ENCODE data around the gene SHROOM3.
A peak's percentile ranks its signal among the peaks of the same experiment; 100 is the strongest.

SHROOM3 gene

DNA sequence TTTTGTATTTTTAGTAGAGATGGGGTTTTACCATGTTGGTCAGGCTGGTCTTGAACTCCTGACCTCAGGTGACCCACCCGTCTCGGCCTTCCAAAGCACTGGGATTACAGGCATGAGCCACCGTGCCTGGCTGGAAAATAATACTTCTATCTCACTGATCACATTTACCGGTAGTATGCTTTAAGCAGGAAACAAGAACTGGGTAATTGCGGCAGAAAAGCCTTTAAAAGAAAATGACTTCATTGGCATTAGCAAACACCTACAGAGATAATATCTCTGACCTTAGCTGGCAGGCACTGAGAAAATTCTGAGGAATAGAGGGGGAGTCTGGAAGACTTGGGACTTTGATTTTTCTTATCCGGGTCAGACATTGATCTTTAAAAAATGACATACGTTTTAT, 78.5 kb downstream of the SHROOM3 start:
- no peak for DNase-seq (ENCODE audit: low spot score)
- TF ChIP-seq, protein P1, sequence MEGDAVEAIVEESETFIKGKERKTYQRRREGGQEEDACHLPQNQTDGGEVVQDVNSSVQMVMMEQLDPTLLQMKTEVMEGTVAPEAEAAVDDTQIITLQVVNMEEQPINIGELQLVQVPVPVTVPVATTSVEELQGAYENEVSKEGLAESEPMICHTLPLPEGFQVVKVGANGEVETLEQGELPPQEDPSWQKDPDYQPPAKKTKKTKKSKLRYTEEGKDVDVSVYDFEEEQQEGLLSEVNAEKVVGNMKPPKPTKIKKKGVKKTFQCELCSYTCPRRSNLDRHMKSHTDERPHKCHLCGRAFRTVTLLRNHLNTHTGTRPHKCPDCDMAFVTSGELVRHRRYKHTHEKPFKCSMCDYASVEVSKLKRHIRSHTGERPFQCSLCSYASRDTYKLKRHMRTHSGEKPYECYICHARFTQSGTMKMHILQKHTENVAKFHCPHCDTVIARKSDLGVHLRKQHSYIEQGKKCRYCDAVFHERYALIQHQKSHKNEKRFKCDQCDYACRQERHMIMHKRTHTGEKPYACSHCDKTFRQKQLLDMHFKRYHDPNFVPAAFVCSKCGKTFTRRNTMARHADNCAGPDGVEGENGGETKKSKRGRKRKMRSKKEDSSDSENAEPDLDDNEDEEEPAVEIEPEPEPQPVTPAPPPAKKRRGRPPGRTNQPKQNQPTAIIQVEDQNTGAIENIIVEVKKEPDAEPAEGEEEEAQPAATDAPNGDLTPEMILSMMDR (IDR thresholded peaks at IDR 0.05; ENCODE audit: extremely low read depth, missing control alignments) = no peak

DNA sequence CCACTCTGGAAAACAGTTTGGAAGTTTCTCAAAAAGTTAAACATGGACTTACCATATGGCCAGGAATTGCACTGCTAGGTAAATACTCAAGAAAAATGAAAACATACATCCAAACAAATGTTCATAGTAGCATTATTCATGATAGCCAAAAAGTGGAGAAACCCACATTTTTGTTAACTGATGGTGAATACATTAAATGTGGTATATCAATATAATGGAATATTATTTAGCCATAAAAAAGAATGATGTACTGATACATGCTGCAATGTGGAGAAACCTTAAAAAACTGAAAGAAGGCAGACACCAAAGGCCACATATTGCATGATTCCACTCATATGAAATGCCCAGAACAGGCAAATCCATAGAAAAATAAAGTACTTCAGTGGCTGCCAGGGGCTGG, 79.1 kb downstream of the SHROOM3 start:
- no peak for DNase-seq (ENCODE audit: low spot score)

DNA sequence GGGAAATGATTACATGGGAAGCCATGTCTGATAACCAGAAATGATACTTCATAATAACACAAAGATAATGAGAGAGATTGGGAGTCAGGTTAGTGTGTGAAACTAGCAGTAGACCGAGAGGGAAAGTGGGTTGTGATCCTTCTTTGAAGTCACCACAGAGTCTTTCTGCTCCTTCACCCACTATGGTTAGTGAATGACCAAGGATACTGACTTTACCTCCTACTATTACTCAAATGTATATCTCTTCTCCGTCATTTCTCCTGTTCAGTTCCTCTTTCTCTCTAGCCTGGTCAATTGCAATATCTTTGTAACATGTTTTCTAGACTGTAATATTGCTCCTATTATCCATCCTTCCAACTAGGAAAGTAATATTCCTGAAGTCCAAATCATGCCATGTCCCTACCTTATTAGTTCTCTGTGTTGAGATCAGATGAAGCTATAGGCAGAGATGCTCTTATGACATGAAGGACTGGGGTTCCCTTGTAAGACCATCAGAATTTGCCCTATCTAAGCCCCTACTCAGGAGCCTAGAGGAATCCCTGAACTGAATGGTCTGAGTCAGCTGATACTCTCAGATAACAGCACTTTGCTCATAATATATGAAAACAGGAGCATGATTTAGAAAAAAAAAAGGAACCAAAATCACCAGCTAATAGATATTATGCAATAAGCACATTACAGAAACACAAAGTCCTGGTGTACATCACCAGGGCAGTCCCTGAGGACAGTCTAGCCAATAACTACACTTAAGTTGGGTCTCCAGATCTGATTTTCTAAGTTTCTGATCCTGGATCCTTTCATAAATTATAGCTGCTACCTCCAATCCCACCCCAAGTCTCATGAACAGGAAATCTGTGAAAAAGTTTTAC, 81.2 kb downstream of the SHROOM3 start:
- peak; percentile 54 for DNase-seq (ENCODE audit: low spot score)
- TF ChIP-seq, protein P1 (IDR thresholded peaks at IDR 0.05; ENCODE audit: extremely low read depth, missing control alignments) = no peak

More for the DNA sequence above, 79.1 kb downstream of the SHROOM3 start:
- TF ChIP-seq, protein P1 (IDR thresholded peaks at IDR 0.05; ENCODE audit: extremely low read depth, missing control alignments) = no peak

DNA sequence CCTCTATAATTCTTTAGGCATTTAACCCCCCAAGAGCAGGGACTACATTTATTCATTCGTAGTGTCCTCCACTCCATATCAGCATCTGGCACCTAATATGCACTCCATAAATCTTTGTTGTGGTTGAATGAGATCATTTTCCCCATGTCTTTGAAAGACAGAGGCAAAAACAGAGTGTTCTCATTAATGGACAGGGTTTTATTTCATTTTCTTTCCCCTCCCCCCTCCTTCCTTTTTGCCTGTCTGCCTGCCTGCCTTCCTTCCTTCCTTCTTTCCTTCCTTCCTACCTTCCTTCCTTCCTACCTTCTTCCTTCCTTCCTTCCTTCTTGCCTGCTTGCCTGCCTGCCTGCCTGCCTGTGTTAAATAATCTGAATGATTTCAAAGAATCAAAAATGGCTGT, 83.2 kb downstream of the SHROOM3 start:
- TF ChIP-seq, protein P1 (IDR thresholded peaks at IDR 0.05; ENCODE audit: extremely low read depth, missing control alignments) = no peak
- no peak for DNase-seq (ENCODE audit: low spot score)

DNA sequence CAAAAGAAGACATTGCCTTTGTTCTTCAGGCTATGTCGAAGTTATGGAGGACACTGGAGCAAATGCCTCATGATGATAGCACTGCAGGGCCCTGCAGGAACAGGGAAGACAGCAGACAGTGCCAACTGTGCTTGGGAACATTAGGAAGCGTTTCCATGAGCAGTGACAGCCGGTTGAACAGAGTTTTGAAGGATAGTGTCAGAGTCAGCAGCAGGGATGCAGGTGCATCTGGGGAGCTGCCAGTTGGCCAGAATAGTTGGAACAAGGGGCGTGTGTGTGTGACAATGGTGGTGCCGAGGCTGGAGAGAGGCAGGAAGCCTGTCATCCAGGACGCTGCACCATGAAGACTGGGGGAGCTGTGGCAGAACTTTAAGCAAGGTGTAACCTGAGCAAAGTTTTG, 88.6 kb downstream of the SHROOM3 start:
- TF ChIP-seq, protein P1 (IDR thresholded peaks at IDR 0.05; ENCODE audit: extremely low read depth, missing control alignments) = no peak
- no peak for DNase-seq (ENCODE audit: low spot score)

DNA sequence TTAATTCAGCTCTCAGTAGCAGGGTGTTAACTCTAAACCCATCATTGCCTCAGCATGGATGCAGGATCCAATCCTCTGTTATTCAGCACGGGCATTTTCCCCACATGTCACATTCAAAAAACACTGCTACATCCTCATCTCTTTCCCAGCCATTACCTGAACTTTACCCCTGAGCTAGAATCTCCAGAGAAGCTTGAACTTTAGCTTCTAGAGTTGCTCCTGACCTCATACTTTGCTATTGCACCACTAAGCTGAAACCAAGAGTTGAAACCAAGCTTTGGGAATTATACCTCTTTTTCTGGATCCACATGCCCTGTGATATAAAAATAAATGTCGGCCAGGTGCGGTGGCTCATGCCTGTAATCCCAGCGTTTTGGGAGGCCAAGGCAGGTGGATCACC, 90.7 kb downstream of the SHROOM3 start:
- TF ChIP-seq, protein P1 (IDR thresholded peaks at IDR 0.05; ENCODE audit: extremely low read depth, missing control alignments) = no peak

DNA sequence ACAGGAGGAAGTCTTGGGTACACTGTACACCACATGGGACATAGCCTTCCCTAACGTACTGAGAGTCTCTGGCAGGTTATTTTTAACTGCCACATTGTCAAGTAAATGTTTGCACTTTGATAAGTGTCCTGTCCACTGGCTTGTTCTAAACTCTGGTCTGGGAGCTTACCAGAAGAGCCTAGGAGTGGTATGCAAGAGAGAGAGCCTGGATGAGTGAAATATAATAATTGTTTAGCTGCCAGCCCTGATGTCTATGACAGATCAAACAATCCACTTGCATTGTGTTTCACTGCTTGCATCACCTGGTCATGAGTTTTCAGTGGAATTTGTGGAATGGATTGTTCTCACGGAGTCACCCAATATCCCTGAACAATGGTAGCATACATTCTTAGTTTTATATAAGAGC, 91.6 kb downstream of the SHROOM3 start:
- DNase-seq (ENCODE audit: low spot score) = no peak

More for the DNA sequence above, 90.7 kb downstream of the SHROOM3 start:
- DNase-seq (ENCODE audit: low spot score) = no peak

More for the DNA sequence above, 91.6 kb downstream of the SHROOM3 start:
- TF ChIP-seq, protein P1 (IDR thresholded peaks at IDR 0.05; ENCODE audit: extremely low read depth, missing control alignments) = no peak
